OCI-LY7 (cell line): Measurements from ENCODE around the gene KMT5B. TPM values are rescaled to one million over a fixed set of nuclear protein-coding genes. Genes with fewer than 3 reads are reported as not detected.
A peak's percentile ranks its signal among the peaks of the same experiment; 100 is the strongest.

Source experiments
- Bru-seq: library from RNA; stranded (reverse); fragments of 400-500 nt; gene quantifications from one replicate; lab custom pipeline; 2021; lab: Mats Ljungman, UMichigan
- BruChase-seq, 2 experiments: library from RNA; stranded (reverse); fragments of 400-500 nt; gene quantifications; one replicate each; lab custom pipeline; 2021; lab: Mats Ljungman, UMichigan
- BruUV-seq: library from RNA; stranded (reverse); fragments of 400-500 nt; replicated peaks from 2 replicates; lab custom pipeline; 2021; lab: Mats Ljungman, UMichigan
- CTCF ChIA-PET: fragments of 300-600 bp; sonication (Branson Sonifier 250); formaldehyde crosslinking; loops from one replicate; lab custom pipeline; 2022; ENCODE audit warnings: antibody characterized with exemption; ENCODE audit not compliant: unreplicated experiment; lab: Charles Lee
- POLR2A ChIA-PET: fragments of 300-600 bp; sonication (Branson Sonifier 250); formaldehyde crosslinking; loops from one replicate; lab custom pipeline; 2022; ENCODE audit warnings: antibody characterized with exemption; lab: Charles Lee
- DNase-seq: peaks from one replicate; pipeline ENCODE4 v3.0.0-alpha.2; 2015; ENCODE audit warnings: low spot score
- H2AFZ ChIP-seq: fragments of 200-600 bp; sonication (generic), shearing (Covaris generic); 2 replicates; pipeline ENCODE4 v1.6.1; 2014; ENCODE audit warnings: mild to moderate bottlenecking, antibody characterized with exemption, low read length, moderate library complexity
- H3K27ac ChIP-seq: fragments of 200-600 bp; sonication (generic); 2 replicates; pipeline ENCODE4 v1.5.1; 2014; ENCODE audit warnings: mixed run types, low read depth, mild to moderate bottlenecking, moderate library complexity, low read length, inconsistent platforms; ENCODE audit not compliant: poor library complexity, severe bottlenecking
- H3K36me3 ChIP-seq: fragments of 200-600 bp; sonication (generic); 2 replicates; pipeline ENCODE4 v1.6.1; 2014; ENCODE audit warnings: mild to moderate bottlenecking, antibody characterized with exemption, low read length, moderate library complexity, mixed read lengths; ENCODE audit not compliant: insufficient read depth
- H3K4me1 ChIP-seq: fragments of 200-600 bp; sonication (generic); 2 replicates; pipeline ENCODE4 v1.5.1; 2014; ENCODE audit warnings: mild to moderate bottlenecking, low read length; ENCODE audit not compliant: insufficient read depth, poor library complexity, severe bottlenecking
- H3K4me2 ChIP-seq: fragments of 200-600 bp; sonication (generic); 2 replicates; pipeline ENCODE4 v1.6.1; 2014; ENCODE audit warnings: mild to moderate bottlenecking, low read length
- H3K4me3 ChIP-seq: fragments of 200-600 bp; sonication (generic); 2 replicates; pipeline ENCODE4 v1.5.1; 2014; ENCODE audit warnings: mild to moderate bottlenecking, low read depth, low read length; ENCODE audit not compliant: poor library complexity, severe bottlenecking
- H3K79me2 ChIP-seq: fragments of 200-600 bp; sonication (generic); 2 replicates; pipeline ENCODE4 v1.6.1; 2016; ENCODE audit warnings: low read depth, mild to moderate bottlenecking, low read length, moderate library complexity, mixed read lengths; ENCODE audit not compliant: insufficient read depth
- H3K9me2 ChIP-seq: fragments of 200-600 bp; sonication (generic); 2 replicates; pipeline ENCODE4 v1.6.1; 2016; ENCODE audit warnings: mild to moderate bottlenecking, low read length, mixed read lengths; ENCODE audit not compliant: insufficient read depth
- H3K9me3 ChIP-seq: fragments of 200-600 bp; sonication (generic); 2 replicates; pipeline ENCODE4 v1.6.1; 2014; ENCODE audit warnings: mild to moderate bottlenecking, mixed run types, low read length, mixed read lengths
- H4K20me1 ChIP-seq: fragments of 200-600 bp; sonication (generic); 2 replicates; pipeline ENCODE4 v1.6.1; 2014; ENCODE audit warnings: mild to moderate bottlenecking, antibody characterized with exemption, low read length, moderate library complexity, mixed read lengths; ENCODE audit not compliant: insufficient read depth
- CTCF ChIP-seq: fragments of 200-600 bp; sonication (generic); conservative IDR thresholded peaks from 2 replicates; pipeline ENCODE4 v1.5.1; 2014; ENCODE audit warnings: mild to moderate bottlenecking, antibody characterized with exemption, low read length, moderate library complexity, mixed read lengths
- EZH2phosphoT487 ChIP-seq: fragments of 200-600 bp; sonication (generic); IDR thresholded peaks from 2 replicates; pipeline ENCODE4 v1.6.1; 2018; ENCODE audit warnings: low read depth, borderline replicate concordance, mild to moderate bottlenecking, mixed run types, antibody characterized with exemption, low read length, moderate library complexity, mixed read lengths
- intact Hi-C: fragments of 100-400 bp; cut with micrococcal nuclease; formaldehyde crosslinking; loops from one replicate; pipeline ENCODE4 v1.10.0; 2022; ENCODE audit not compliant: unreplicated experiment
- long read RNA-seq: library from polyadenylated mRNA; stranded (forward); transcript quantifications from one replicate; pipeline ENCODE4 v2.0.0, GENCODE V29; 2022
- total RNA-seq, 2 experiments: library from RNA; depleted of rRNA in 1 of 2; stranded (reverse); fragments of >200 nt in 1 of 2; shearing (Covaris generic) in 1 of 2; gene quantifications; 2 replicates each; pipeline ENCODE4 v1.2.3, GENCODE V29; 2014 to 2022

The KMT5B gene
- total RNA-seq (2014; rRNA removed; shearing (Covaris generic)) (13.9 and 14.3 TPM in 2 replicates), total RNA-seq (2022) (26.3 and 28.8 TPM in 2 replicates), Bru-seq, nascent RNA (percentile 70 among the genes with signal in this experiment), BruChase-seq, experiment 1, labeled RNA remaining after a 6-hour chase (percentile 65 among the genes with signal in this experiment), BruChase-seq, experiment 2, labeled RNA remaining after a 2-hour chase (percentile 72 among the genes with signal in this experiment)
- long read RNA-seq, partial matches to known transcripts = 29 of 49 reads
- long read RNA-seq, other reads (novel, unspliced or antisense) = 18 of 49 reads

GRCh38 chr11:68213135-68213515 is at the start of gene KMT5B:
Gene KMT5B (minus strand): TSS chr11:68213296. CDS start chr11:68190076, 23,220 bp downstream.
- CTCF ChIA-PET = no interaction called here
- Histone ChIP-seq H3K9me2 (no peaks in the 10 kb centered on the region), H3K27ac (peak within 1 kb of the TSS; percentile 73), H3K36me3 (no peaks in the 10 kb centered on the region), H2AFZ (peak within 1 kb of the TSS; percentile 98), H3K79me2 (peaks cover 37% of the 10 kb centered on the region), H3K4me2 (peak within 1 kb of the TSS; percentile 92), H4K20me1 (peaks cover 21% of the 10 kb centered on the region), H3K9me3 (no peaks in the 10 kb centered on the region), H3K4me3 (peak within 1 kb of the TSS; percentile 82), H3K4me1 (peaks cover 30% of the 10 kb centered on the region)
- POLR2A ChIA-PET = no interaction called here
- no peak for DNase-seq
- BruUV-seq = no TSS peak
- intact Hi-C loops = loop anchor here (5.0 kb wide), 1 partner anchor 84 kb away; no protein-coding TSS in a partner anchor
- no peak for TF ChIP-seq EZH2phosphoT487
- TF ChIP-seq CTCF = no peak

- Histone ChIP-seq H3K79me2 (peaks cover 14% of the 10 kb centered on the region; the same call in 1 of the 2 replicates), H3K4me1 (peaks cover 33% of the 10 kb centered on the region), H4K20me1 (no peaks in the 10 kb centered on the region), H2AFZ (no peak overlapping the region), H3K4me3 (no peak overlapping the region), H3K36me3 (peaks cover 75% of the 10 kb centered on the region), H3K4me2 (no peak overlapping the region), H3K27ac (no peak overlapping the region), H3K9me3 (no peaks in the 10 kb centered on the region), H3K9me2 (no peaks in the 10 kb centered on the region)
- no TSS peak for BruUV-seq
- DNase-seq = no peak
- ChIA-PET CTCF (no interaction called here), POLR2A (no interaction called here)
- intact Hi-C loops = no loop called here
- TF ChIP-seq EZH2phosphoT487 = no peak
- no peak for TF ChIP-seq CTCF
Observed at GRCh38 chr11:68262544-68262827, 49.4 kb upstream of the KMT5B start.
